Calu3 (cell line): Measurements from ENCODE around the gene SEMA6D. TPM values are rescaled to one million over a fixed set of nuclear protein-coding genes. Genes with fewer than 3 reads are reported as not detected.

ENCODE experiments used
- BruUV-seq: library from RNA; stranded (reverse); fragments of 400-500 nt; replicated peaks from 2 replicates; lab custom pipeline; 2021; lab: Mats Ljungman, UMichigan
- CTCF ChIA-PET: fragments of 300-600 bp; sonication (Branson Sonifier 250); formaldehyde crosslinking; loops from one replicate; lab custom pipeline; 2022; ENCODE audit warnings: antibody characterized with exemption; lab: Charles Lee
- DNase-seq: peaks from one replicate; pipeline ENCODE4 v3.0.0; 2022
- H3K27ac Mint-ChIP-seq: one replicate; pipeline ENCODE4 v1.8.0; 2022; ENCODE audit warnings: mixed read lengths; ENCODE audit not compliant: unreplicated experiment
- H3K27me3 Mint-ChIP-seq: one replicate; pipeline ENCODE4 v1.8.0; 2022; ENCODE audit warnings: mixed read lengths; ENCODE audit not compliant: unreplicated experiment
- H3K36me3 Mint-ChIP-seq: one replicate; pipeline ENCODE4 v1.8.0; 2022; ENCODE audit warnings: mild to moderate bottlenecking, moderate library complexity, mixed read lengths; ENCODE audit not compliant: insufficient read depth, unreplicated experiment
- H3K4me1 Mint-ChIP-seq: one replicate; pipeline ENCODE4 v1.8.0; 2022; ENCODE audit warnings: mild to moderate bottlenecking, low read depth, mixed read lengths; ENCODE audit not compliant: unreplicated experiment
- H3K4me3 Mint-ChIP-seq: one replicate; pipeline ENCODE4 v1.8.0; 2022; ENCODE audit warnings: mild to moderate bottlenecking, low read depth, moderate library complexity, mixed read lengths; ENCODE audit not compliant: unreplicated experiment
- H3K9me3 Mint-ChIP-seq: one replicate; pipeline ENCODE4 v1.8.0; 2022; ENCODE audit warnings: low read depth, mixed read lengths; ENCODE audit not compliant: unreplicated experiment
- CTCF ChIP-seq: fragments of 200-600 bp; IDR thresholded peaks from one replicate; pipeline ENCODE4 v1.8.0; 2022; ENCODE audit warnings: antibody characterized with exemption; ENCODE audit not compliant: unreplicated experiment
- intact Hi-C: fragments of 100-400 bp; cut with micrococcal nuclease; formaldehyde crosslinking; loops from one replicate; pipeline ENCODE4 v1.10.0; 2022; ENCODE audit not compliant: unreplicated experiment
- total RNA-seq: library from RNA; stranded (reverse); gene quantifications from 2 replicates; pipeline ENCODE4 v1.2.3, GENCODE V29; 2022

The SEMA6D gene
- total RNA-seq, 1 experiment from 2014 or later, result not detected

GRCh38 chr15:47754312-47754711 is 37.0 kb downstream of the SEMA6D start:
- H3K9me3 Mint-ChIP-seq, result peaks cover 17% of the 10 kb centered on the region
- no peak for DNase-seq
- H3K4me1 Mint-ChIP-seq, result no peaks in the 10 kb centered on the region
- H3K27me3 Mint-ChIP-seq, result no peaks in the 10 kb centered on the region
- CTCF ChIA-PET, result no interaction called here
- no peaks in the 10 kb centered on the region for H3K36me3 Mint-ChIP-seq
- intact Hi-C loops, result no loop called here
- BruUV-seq, result no TSS peak
- TF ChIP-seq CTCF, result no peak
- H3K27ac Mint-ChIP-seq, result no peak overlapping the region
- no peak overlapping the region for H3K4me3 Mint-ChIP-seq

DNA sequence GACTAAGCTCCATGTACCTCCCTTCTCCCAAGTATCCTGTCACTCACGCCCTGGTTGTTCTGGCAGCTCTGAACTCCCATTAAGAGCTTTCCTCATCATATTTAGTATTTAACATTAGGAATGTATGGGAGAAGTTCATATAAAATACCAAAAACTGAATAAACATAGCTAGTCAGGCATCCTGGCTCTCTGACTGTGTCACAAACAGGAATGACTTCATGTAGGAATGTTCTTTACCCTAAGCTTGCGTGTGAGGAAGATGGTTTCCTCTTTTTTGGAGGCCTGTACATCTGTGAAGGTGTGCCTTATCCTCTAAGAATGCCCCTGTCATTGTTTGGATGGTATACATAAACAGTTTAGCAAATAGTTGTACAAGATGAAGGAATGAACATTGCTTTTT is 38.6 kb downstream of the SEMA6D start:
- no TSS peak for BruUV-seq
- TF ChIP-seq CTCF, result no peak
- no peak for DNase-seq
- Mint-ChIP-seq H3K27ac (no peak overlapping the region), H3K4me3 (no peak overlapping the region), H3K27me3 (no peaks in the 10 kb centered on the region), H3K36me3 (no peaks in the 10 kb centered on the region), H3K4me1 (no peaks in the 10 kb centered on the region), H3K9me3 (peaks cover 19% of the 10 kb centered on the region)
- intact Hi-C loops, result no loop called here
- CTCF ChIA-PET, result interaction anchor here (0.7 kb wide), 1 partner anchor 512 kb away, joined by 4 read pairs; no protein-coding TSS in a partner anchor

- Mint-ChIP-seq H3K36me3 (no peaks in the 10 kb centered on the region), H3K4me3 (no peak overlapping the region), H3K27me3 (no peaks in the 10 kb centered on the region), H3K9me3 (peaks cover 17% of the 10 kb centered on the region), H3K27ac (no peak overlapping the region), H3K4me1 (no peaks in the 10 kb centered on the region)
- BruUV-seq, result no TSS peak
- TF ChIP-seq CTCF, result no peak
- DNase-seq, result no peak
- intact Hi-C loops, result no loop called here
- CTCF ChIA-PET, result no interaction called here
These were observed 39.6 kb downstream of the SEMA6D start for GRCh38 chr15:47756872-47757271.

DNA sequence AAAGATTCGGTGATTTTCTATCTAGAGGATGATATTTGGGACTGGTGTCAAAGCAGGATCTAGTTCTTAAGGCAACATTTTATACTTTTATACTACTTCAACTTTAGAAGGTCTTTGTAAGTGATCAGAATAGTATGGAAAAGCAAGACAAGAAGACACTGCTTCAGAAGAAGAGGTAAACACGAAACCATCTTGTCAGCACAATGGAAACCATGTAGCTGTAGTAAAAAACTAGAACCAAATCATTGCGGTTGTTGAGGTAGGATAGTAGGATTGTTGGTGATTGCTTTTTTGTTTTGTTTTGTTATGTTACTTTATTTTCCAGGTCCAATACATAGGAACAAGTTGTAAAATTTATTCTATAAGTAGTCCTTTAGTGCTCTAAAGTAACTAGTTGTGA is 40.0 kb downstream of the SEMA6D start:
- Mint-ChIP-seq H3K27ac (no peak overlapping the region), H3K36me3 (no peaks in the 10 kb centered on the region), H3K9me3 (peaks cover 12% of the 10 kb centered on the region), H3K4me1 (no peaks in the 10 kb centered on the region), H3K4me3 (no peak overlapping the region), H3K27me3 (no peaks in the 10 kb centered on the region)
- DNase-seq, result no peak
- CTCF ChIA-PET, result no interaction called here
- intact Hi-C loops, result no loop called here
- no TSS peak for BruUV-seq
- no peak for TF ChIP-seq CTCF
